Lung (tissue), 12 donors: ENCODE results near the gene CACNA1S. TPM values are rescaled to one million over a fixed set of nuclear protein-coding genes. Genes with fewer than 3 reads are reported as not detected.

Source experiments
- ATAC-seq: fragments of 200-7000 bp; cut with Tn5 transposase; one replicate; pipeline ENCODE4 v1.9.1; 2020; ENCODE audit warnings: moderate number of reproducible peaks; ENCODE audit not compliant: insufficient read depth, low FRiP score
- DNase-seq, 3 donors: peaks; one replicate each; pipeline ENCODE4 v3.0.0-alpha.2; 2013 to 2017
- H3K27ac ChIP-seq, 2 donors: one replicate each; pipeline ENCODE4 v1.5.1; 2013; ENCODE audit warnings: mild to moderate bottlenecking in 2 of 2, moderate library complexity in 2 of 2, control low read depth in 1 of 2, inconsistent platforms in 1 of 2, low read depth in 1 of 2, low read length in 1 of 2
- H3K27me3 ChIP-seq, 3 donors: one replicate each; pipeline ENCODE4 v1.5.1; 2013; ENCODE audit warnings: low read length in 2 of 3; ENCODE audit not compliant: control insufficient read depth in 3 of 3, insufficient read depth in 3 of 3
- H3K36me3 ChIP-seq, 4 donors: one replicate each; pipeline ENCODE4 v1.5.1; 2013; ENCODE audit warnings: low read length in 4 of 4, mild to moderate bottlenecking in 1 of 4, moderate library complexity in 1 of 4; ENCODE audit not compliant: control insufficient read depth in 4 of 4, insufficient read depth in 4 of 4
- H3K4me1 ChIP-seq, 5 donors: one replicate each; pipeline ENCODE4 v1.5.1; 2013; ENCODE audit warnings: low read length in 5 of 5, mild to moderate bottlenecking in 2 of 5, moderate library complexity in 1 of 5; ENCODE audit not compliant: control insufficient read depth in 5 of 5, insufficient read depth in 5 of 5
- H3K4me3 ChIP-seq: one replicate; pipeline ENCODE4 v1.5.1; 2013; ENCODE audit warnings: mild to moderate bottlenecking, control low read depth, moderate library complexity
- H3K9ac ChIP-seq, 2 donors: one replicate each; pipeline ENCODE4 v1.5.1; 2013; ENCODE audit warnings: low read length in 2 of 2, control low read depth in 1 of 2; ENCODE audit not compliant: insufficient read depth in 1 of 2
- H3K9me3 ChIP-seq, 4 donors: one replicate each; pipeline ENCODE4 v1.5.1; 2013; ENCODE audit warnings: low read length in 3 of 4, mild to moderate bottlenecking in 1 of 4, moderate library complexity in 1 of 4; ENCODE audit not compliant: control insufficient read depth in 4 of 4, insufficient read depth in 3 of 4
- CTCF ChIP-seq: IDR thresholded peaks from 2 replicates; pipeline ENCODE4 v1.5.1; 2012; ENCODE audit warnings: mild to moderate bottlenecking; ENCODE audit errors: control extremely low read depth, extremely low read depth
- WGBS, 2 donors: extraction: QIAGEN DNeasy Blood & Tissue Kit; methylation state at CpG; one replicate each; pipeline ENCODE4 v1.1.7; 2013; 5-methylcytosine and 5-hydroxymethylcytosine counted together
- polyA plus RNA-seq, 2 donors: library from polyadenylated mRNA; stranded (reverse); fragments of 200-250 nt; gene quantifications; one replicate each; pipeline ENCODE4 v1.2.1, GENCODE V29; 2013
- total RNA-seq, 2 donors: library from RNA; depleted of rRNA in 1 of 2; stranded (reverse); fragments of >200 nt in 1 of 2; gene quantifications; one replicate each; pipeline ENCODE4 v1.2.1, GENCODE V29; 2014 to 2021
- donor health status: control.
- donor health status: control.
- donor health status: Bipolar disorder and iron deficiency.
- donor health status: healthy.
- donor health status: DM: yes; HTN: yes; CAD: no.

The CACNA1S gene
- total and polyA plus RNA-seq, 4 donors = 0.01 to 0.20 (median 0.02) TPM; not detected in 1

- no peak overlapping the region for H3K27ac ChIP-seq
- peaks cover 0 to 38% (median 9%) of the 10 kb centered on the region in 5 donors for H3K4me1 ChIP-seq
- H3K9ac ChIP-seq = no peak overlapping the region
- H3K9me3 ChIP-seq = peaks cover 0 to 2% (median 0%) of the 10 kb centered on the region in 4 donors
- H3K36me3 ChIP-seq = no peaks in the 10 kb centered on the region
- DNase-seq (no peak), ATAC-seq (no peak)
- no peaks in the 10 kb centered on the region for H3K27me3 ChIP-seq
- 88 to 94% methylated on average over 4 of the region's 4 CpGs for WGBS, 2 donors
- H3K4me3 ChIP-seq = no peak overlapping the region
- TF ChIP-seq CTCF = no peak
Observed at GRCh38 chr1:201061049-201061448, 51.2 kb downstream of the CACNA1S start.

DNA sequence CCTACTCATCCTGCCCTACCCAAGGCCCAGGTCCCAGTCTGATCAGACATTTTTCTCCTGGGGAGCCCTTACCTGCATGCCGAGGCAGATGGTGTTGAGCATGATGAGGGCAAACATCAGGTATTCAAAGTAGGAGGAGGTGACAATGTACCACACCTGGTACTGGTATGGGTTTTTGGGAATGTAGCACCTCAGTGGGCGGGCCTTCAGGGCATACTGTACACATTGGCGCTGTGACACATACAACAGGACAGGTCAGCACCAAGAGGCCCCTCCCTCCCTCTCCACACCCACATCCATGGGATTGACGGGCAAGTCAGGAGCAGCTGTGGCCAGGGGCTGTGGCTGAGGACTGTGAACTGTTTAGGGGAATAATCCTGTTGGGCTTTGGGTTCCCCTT lies 51.6 kb downstream of the CACNA1S start:
- ATAC-seq (no peak), DNase-seq (no peak)
- no peak overlapping the region for H3K9ac ChIP-seq
- no peak overlapping the region for H3K4me3 ChIP-seq
- WGBS, 2 donors = 91 to 100% methylated on average over 4 of the region's 4 CpGs
- no peak overlapping the region for H3K27ac ChIP-seq
- H3K9me3 ChIP-seq = peaks cover 0 to 2% (median 0%) of the 10 kb centered on the region in 4 donors
- TF ChIP-seq CTCF = no peak
- peaks cover 0 to 43% (median 13%) of the 10 kb centered on the region in 5 donors for H3K4me1 ChIP-seq
- H3K27me3 ChIP-seq = no peaks in the 10 kb centered on the region
- H3K36me3 ChIP-seq = no peaks in the 10 kb centered on the region

DNA sequence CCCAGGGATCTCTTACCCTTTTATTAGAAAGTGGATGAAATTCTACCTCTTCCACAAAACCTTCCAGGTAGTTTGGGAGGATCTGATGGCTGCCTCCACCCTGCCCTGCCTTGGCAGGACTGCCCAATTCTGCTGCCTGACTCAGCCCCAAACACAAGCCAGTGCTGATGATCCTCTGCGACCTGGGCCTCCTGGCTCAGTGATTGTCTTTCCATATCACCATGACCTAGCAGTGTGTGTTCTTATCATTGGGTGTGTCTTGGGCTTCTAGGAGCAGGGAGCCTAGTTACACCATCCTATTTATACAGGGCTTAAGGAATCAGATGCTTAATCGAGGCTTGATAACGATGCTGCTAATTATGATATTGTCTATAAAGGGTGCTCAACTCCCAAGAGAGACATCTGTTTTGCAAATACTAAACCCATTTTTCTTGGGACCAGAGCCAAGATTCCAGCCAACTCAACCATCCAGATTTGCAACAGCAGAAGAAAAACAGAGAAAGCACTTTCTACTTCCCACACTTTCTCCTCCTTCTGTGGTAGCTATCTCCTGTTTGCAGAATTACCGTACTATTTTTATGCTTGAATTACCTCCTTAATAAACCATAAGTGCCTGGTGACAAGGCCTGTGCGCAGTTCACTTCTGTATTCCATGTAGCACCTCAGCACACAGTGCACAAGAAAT lies 52.2 kb downstream of the CACNA1S start:
- peaks cover 0 to 49% (median 18%) of the 10 kb centered on the region in 5 donors for H3K4me1 ChIP-seq
- no peak for ATAC-seq
- no peak overlapping the region for H3K4me3 ChIP-seq
- H3K27me3 ChIP-seq = no peaks in the 10 kb centered on the region
- H3K9me3 ChIP-seq = peaks cover 0 to 2% (median 0%) of the 10 kb centered on the region in 4 donors
- no peak overlapping the region for H3K27ac ChIP-seq
- H3K36me3 ChIP-seq = no peaks in the 10 kb centered on the region
- TF ChIP-seq CTCF = no peak
- peak in 2 of 3 donors; percentile 37 to 65 for DNase-seq
- no peak overlapping the region for H3K9ac ChIP-seq
- WGBS, 2 donors = 62 to 84% methylated on average over 5 of the region's 5 CpGs
